Rectal smooth muscle tissue (tissue), 1 donor: Measurements from ENCODE around the gene COMMD8.

Experiments used
- H3K27ac ChIP-seq: one replicate; pipeline ENCODE4 v1.7.0; 2013; ENCODE audit warnings: low read depth, low read length, inconsistent platforms
- H3K27me3 ChIP-seq: one replicate; pipeline ENCODE4 v1.7.0; 2013; ENCODE audit warnings: low read length; ENCODE audit not compliant: control insufficient read depth, insufficient read depth
- H3K36me3 ChIP-seq: one replicate; pipeline ENCODE4 v1.7.0; 2013; ENCODE audit warnings: low read length; ENCODE audit not compliant: control insufficient read depth, insufficient read depth
- H3K4me1 ChIP-seq: one replicate; pipeline ENCODE4 v1.7.0; 2013; ENCODE audit warnings: low read length; ENCODE audit not compliant: control insufficient read depth, insufficient read depth
- H3K4me3 ChIP-seq: one replicate; pipeline ENCODE4 v1.7.0; 2013; ENCODE audit warnings: low read length
- H3K9ac ChIP-seq: one replicate; pipeline ENCODE4 v1.7.0; 2013; ENCODE audit warnings: low read length

The COMMD8 gene

DNA sequence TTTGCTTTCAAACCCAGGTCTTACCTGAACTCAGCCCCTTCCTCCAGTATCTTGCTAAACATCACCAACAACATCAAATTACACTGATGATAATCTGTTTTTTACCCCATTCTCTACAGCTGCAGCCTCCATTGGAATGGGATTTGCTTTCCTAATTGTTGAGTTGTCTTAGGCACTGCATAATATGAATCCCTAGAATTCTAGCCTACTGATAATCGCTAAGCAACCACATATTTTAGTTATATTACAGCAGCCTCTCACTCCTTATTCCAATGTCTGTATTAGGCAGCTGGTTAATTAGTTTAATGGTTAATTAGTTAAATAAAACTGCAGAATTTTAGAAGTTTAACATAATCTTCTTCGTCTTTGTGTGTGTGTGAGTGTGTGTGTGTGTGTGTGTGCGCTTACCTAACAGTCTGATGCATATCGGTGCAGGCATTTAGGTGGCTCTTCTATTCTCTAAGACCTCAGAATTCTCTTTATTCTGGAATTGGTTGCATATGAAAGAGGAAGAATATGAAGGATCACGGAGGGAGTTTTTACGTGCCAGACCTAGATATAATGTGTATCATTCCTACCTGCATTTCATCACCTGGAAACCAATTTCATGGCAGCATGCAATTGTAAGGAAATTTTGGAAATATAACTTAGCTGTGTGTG is 5.3 kb upstream of the COMMD8 start:
- Histone ChIP-seq H3K27ac (no peak overlapping the region), H3K27me3 (no peaks in the 10 kb centered on the region), H3K9ac (no peak overlapping the region), H3K4me3 (no peak overlapping the region), H3K4me1 (peaks cover 2% of the 10 kb centered on the region), H3K36me3 (no peaks in the 10 kb centered on the region)

DNA sequence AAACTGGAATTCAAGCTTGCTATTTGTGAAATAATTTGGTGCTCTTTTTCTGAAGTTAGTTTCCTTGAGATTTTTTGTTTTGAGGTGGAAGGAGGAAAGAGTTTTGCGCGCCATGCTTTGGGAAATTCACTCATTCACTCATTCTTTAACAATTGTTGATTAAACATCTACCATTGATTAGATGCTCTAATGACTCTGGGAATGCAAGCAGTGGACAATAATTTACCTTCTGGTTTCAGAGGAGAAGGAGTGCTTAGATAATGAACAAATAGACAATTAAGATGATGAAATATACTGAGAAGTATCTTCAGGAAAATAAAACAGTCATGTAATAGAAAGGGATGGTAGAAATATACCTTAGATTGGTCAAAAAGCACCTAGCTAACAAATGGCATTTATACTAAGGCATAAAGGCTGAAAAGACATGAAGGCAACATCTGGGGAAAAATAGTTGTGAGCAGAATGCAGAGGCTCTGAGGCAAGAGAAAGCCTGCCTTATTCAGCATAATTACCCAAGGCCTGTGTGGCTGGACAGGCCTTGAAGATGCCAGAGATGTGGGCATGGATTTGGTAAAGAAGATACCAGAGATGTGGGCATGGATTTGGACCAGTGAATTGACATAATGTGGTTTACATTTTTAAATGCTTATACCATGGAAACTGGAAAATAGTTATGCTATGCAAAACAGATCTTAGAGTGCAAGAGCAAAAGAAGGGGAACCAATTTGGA is 2.7 kb upstream of the COMMD8 start:
- Histone ChIP-seq H3K27ac (no peak overlapping the region), H3K4me1 (peaks cover 3% of the 10 kb centered on the region), H3K9ac (no peak overlapping the region), H3K4me3 (no peak overlapping the region), H3K36me3 (no peaks in the 10 kb centered on the region), H3K27me3 (no peaks in the 10 kb centered on the region)

GRCh38 chr4:47465004-47465403 is 1.5 kb upstream of the COMMD8 start:
- no peak overlapping the region for H3K27ac ChIP-seq
- no peak overlapping the region for H3K4me3 ChIP-seq
- H3K9ac ChIP-seq, result no peak overlapping the region
- H3K27me3 ChIP-seq, result no peaks in the 10 kb centered on the region
- peaks cover 3% of the 10 kb centered on the region for H3K4me1 ChIP-seq
- no peaks in the 10 kb centered on the region for H3K36me3 ChIP-seq

DNA sequence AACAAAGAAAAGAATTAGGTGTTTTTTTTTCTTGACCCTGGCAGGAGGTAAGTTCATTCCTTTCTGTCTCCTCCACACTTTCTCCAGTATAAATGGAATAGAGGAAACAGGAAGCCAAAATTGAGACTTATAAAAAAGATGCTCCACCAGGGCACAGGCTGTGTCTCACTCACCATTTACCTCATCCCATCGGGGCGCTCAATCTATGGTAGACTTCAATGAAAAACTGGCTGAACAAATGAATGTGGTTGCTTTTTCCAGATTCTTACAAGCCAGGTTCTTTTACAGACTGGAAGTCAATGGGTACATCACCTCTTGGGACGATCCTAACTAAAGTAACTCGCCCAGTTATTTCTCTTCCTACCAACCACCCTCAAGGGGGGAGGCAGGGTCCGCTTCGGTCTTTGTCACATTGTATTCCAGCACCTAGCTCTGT is 685 bp downstream of the COMMD8 start:
- peak overlapping the region; percentile 78 for H3K27ac ChIP-seq
- peaks cover 3% of the 10 kb centered on the region for H3K4me1 ChIP-seq
- H3K9ac ChIP-seq, result peak overlapping the region; percentile 20
- peak overlapping the region; percentile 88 for H3K4me3 ChIP-seq
- H3K27me3 ChIP-seq, result no peaks in the 10 kb centered on the region
- no peaks in the 10 kb centered on the region for H3K36me3 ChIP-seq

GRCh38 chr4:47451657-47452056 is 11.8 kb downstream of the COMMD8 start:
- Histone ChIP-seq H3K4me1 (no peaks in the 10 kb centered on the region), H3K36me3 (peaks cover 5% of the 10 kb centered on the region), H3K4me3 (no peak overlapping the region), H3K27ac (no peak overlapping the region), H3K27me3 (no peaks in the 10 kb centered on the region), H3K9ac (no peak overlapping the region)

GRCh38 chr4:47444031-47444430 is 19.5 kb downstream of the COMMD8 start:
- H3K27ac ChIP-seq, result no peak overlapping the region

GRCh38 chr4:47442980-47443379 is 20.5 kb downstream of the COMMD8 start:
- Histone ChIP-seq H3K27me3 (no peaks in the 10 kb centered on the region), H3K36me3 (no peaks in the 10 kb centered on the region), H3K9ac (no peak overlapping the region), H3K4me1 (no peaks in the 10 kb centered on the region), H3K27ac (no peak overlapping the region), H3K4me3 (no peak overlapping the region)

More at GRCh38 chr4:47444031-47444430, 19.5 kb downstream of the COMMD8 start:
- Histone ChIP-seq H3K27me3 (no peaks in the 10 kb centered on the region), H3K4me3 (no peak overlapping the region), H3K36me3 (no peaks in the 10 kb centered on the region), H3K9ac (no peak overlapping the region), H3K4me1 (no peaks in the 10 kb centered on the region)

DNA sequence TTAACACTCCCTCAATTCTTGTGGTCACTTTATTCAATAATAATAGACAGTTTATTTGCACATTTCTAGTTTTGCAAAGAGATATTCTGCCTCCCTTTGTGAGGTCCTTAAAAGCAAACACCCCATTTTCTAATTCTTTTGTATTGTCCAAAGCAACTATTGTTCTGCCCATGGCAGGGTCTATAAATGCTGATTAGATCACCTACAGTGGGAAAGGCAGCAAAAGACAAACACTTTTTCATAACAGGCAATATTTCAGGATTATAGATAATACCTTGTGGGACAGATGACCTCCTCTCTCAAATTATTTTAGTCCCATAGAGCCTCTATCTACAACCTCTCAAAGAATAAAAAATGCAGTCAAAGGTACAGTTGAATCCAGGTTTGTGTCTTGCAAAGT is 28.6 kb downstream of the COMMD8 start:
- no peaks in the 10 kb centered on the region for H3K36me3 ChIP-seq
- H3K9ac ChIP-seq, result no peak overlapping the region
- H3K27me3 ChIP-seq, result no peaks in the 10 kb centered on the region
- no peak overlapping the region for H3K27ac ChIP-seq
- H3K4me3 ChIP-seq, result no peak overlapping the region
- H3K4me1 ChIP-seq, result no peaks in the 10 kb centered on the region

DNA sequence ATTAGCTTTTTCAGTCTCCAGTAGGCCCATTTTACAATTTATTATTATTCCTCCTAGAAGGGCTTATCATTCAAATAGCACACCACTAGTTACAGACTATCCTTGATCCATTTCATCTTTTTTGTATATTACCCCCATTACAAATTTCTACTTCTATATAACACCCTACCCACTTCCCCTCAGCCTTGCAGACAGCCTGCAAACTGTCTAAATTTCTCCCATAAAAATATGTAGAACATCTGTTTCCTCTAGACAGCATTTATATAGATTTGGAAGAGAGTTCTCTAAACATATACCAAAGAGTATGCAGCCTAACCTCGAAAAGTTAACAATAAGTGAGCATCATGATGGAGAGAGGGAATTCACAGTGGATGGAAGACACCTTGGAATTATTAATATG is 30.8 kb downstream of the COMMD8 start:
- H3K36me3 ChIP-seq, result no peaks in the 10 kb centered on the region

GRCh38 chr4:47427935-47428334 is 35.6 kb downstream of the COMMD8 start:
- H3K9ac ChIP-seq, result no peak overlapping the region
- H3K27me3 ChIP-seq, result no peaks in the 10 kb centered on the region
- no peaks in the 10 kb centered on the region for H3K36me3 ChIP-seq
- no peak overlapping the region for H3K4me3 ChIP-seq
- H3K4me1 ChIP-seq, result no peaks in the 10 kb centered on the region
- H3K27ac ChIP-seq, result no peak overlapping the region

More for the DNA sequence above, 30.8 kb downstream of the COMMD8 start:
- Histone ChIP-seq H3K27ac (no peak overlapping the region), H3K4me1 (no peaks in the 10 kb centered on the region), H3K4me3 (no peak overlapping the region), H3K27me3 (no peaks in the 10 kb centered on the region), H3K9ac (no peak overlapping the region)

GRCh38 chr4:47425628-47426027 is 37.9 kb downstream of the COMMD8 start:
- Histone ChIP-seq H3K27me3 (no peaks in the 10 kb centered on the region), H3K4me3 (no peak overlapping the region), H3K27ac (no peak overlapping the region), H3K9ac (no peak overlapping the region), H3K36me3 (no peaks in the 10 kb centered on the region), H3K4me1 (no peaks in the 10 kb centered on the region)

DNA sequence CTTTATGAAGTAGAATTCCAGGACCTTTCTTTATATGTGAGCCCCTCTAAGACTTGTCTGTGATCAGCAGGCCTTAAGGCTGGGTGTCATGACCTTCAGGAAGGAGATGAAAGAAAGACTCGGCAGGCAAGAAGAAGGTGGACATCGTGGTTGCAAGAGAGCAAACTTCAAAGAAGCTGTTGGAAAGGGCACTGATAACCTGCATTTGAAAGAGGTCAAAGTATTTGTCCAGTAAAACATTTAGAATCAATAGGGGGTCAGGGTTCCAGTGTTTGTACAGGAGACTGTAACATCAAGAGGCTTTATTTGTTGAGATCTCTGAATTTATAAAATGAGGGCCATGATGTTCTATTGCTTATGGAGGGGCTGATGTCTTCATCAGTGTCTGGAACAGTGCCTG is 44.2 kb downstream of the COMMD8 start:
- Histone ChIP-seq H3K9ac (no peak overlapping the region), H3K27me3 (no peaks in the 10 kb centered on the region), H3K36me3 (no peaks in the 10 kb centered on the region), H3K27ac (no peak overlapping the region), H3K4me1 (no peaks in the 10 kb centered on the region), H3K4me3 (no peak overlapping the region)

- H3K9ac ChIP-seq, result no peak overlapping the region
- H3K27ac ChIP-seq, result no peak overlapping the region
- H3K27me3 ChIP-seq, result no peaks in the 10 kb centered on the region
- no peak overlapping the region for H3K4me3 ChIP-seq
- no peaks in the 10 kb centered on the region for H3K4me1 ChIP-seq
- H3K36me3 ChIP-seq, result no peaks in the 10 kb centered on the region
Measured at GRCh38 chr4:47418147-47418546, 45.4 kb downstream of the COMMD8 start.
